Adipocyte (in vitro differentiated cells): ENCODE measurements around the gene TMEM134.
A peak's percentile ranks its signal among the peaks of the same experiment; 100 is the strongest.
"Not testable (repeated sequence)": the region's sequence is repeated elsewhere in the genome, so short reads cannot be mapped to it uniquely, and the experiment has no call there.

Experiments used
- DNase-seq: peaks from one replicate; pipeline ENCODE4 v3.0.0-alpha.2; 2015; ENCODE audit warnings: low read depth
- H3K27me3 ChIP-seq: replicated peaks from 2 replicates; pipeline ENCODE4 v1.7.0; 2013; ENCODE audit warnings: mild to moderate bottlenecking, low read length, moderate library complexity; ENCODE audit not compliant: control insufficient read depth, insufficient read depth
- H3K36me3 ChIP-seq: 2 replicates; pipeline ENCODE4 v1.7.0; 2013; ENCODE audit warnings: low read length, mild to moderate bottlenecking, moderate library complexity; ENCODE audit not compliant: control insufficient read depth, insufficient read depth, severe bottlenecking
- H3K4me1 ChIP-seq: 2 replicates; pipeline ENCODE4 v1.7.0; 2013; ENCODE audit warnings: mild to moderate bottlenecking, low read length, moderate library complexity; ENCODE audit not compliant: control insufficient read depth, insufficient read depth
- H3K4me3 ChIP-seq: 2 replicates; pipeline ENCODE4 v1.7.0; 2013; ENCODE audit warnings: mild to moderate bottlenecking, low read length, moderate library complexity
- H3K9ac ChIP-seq: 2 replicates; pipeline ENCODE4 v1.7.0; 2013; ENCODE audit warnings: mild to moderate bottlenecking, low read length, moderate library complexity
- H3K9me3 ChIP-seq: 2 replicates; pipeline ENCODE4 v1.7.0; 2013; ENCODE audit warnings: mild to moderate bottlenecking, low read length, moderate library complexity; ENCODE audit not compliant: control insufficient read depth

TMEM134 gene

GRCh38 chr11:67431346-67432249 is 37.5 kb downstream of the TMEM134 start:
- Histone ChIP-seq H3K9me3 (no peaks in the 10 kb centered on the region), H3K27me3 (no peaks in the 10 kb centered on the region), H3K9ac (no peak overlapping the region), H3K36me3 (peaks cover 46% of the 10 kb centered on the region), H3K4me3 (no peak overlapping the region), H3K4me1 (peaks cover 10% of the 10 kb centered on the region)
- DNase-seq = no peak

DNA sequence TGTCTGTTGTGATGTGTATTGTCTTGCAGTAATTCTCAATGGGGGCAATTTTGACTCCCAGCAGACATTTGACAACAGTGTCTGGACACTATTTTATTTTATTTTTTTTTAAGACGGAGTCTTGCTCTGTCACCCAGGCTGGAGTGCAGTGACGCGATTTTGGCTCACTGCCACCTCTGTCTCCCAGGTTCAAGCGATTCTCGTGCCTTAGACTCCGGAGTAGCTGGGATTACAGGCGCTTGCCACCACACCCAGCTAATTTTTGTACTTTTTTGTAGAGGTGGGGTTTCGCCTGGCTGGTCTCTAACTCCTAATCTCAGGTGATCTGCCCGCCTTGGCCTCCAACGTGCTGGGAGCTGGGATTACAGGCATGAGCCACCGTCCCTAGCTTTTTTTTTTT is 39.3 kb downstream of the TMEM134 start:
- no peak for DNase-seq
- H3K9ac ChIP-seq = no peak overlapping the region
- peaks cover 10% of the 10 kb centered on the region for H3K4me1 ChIP-seq
- no peaks in the 10 kb centered on the region for H3K9me3 ChIP-seq
- no peaks in the 10 kb centered on the region for H3K27me3 ChIP-seq
- H3K4me3 ChIP-seq = peak overlapping the region; percentile 100
- H3K36me3 ChIP-seq = peaks cover 37% of the 10 kb centered on the region

DNA sequence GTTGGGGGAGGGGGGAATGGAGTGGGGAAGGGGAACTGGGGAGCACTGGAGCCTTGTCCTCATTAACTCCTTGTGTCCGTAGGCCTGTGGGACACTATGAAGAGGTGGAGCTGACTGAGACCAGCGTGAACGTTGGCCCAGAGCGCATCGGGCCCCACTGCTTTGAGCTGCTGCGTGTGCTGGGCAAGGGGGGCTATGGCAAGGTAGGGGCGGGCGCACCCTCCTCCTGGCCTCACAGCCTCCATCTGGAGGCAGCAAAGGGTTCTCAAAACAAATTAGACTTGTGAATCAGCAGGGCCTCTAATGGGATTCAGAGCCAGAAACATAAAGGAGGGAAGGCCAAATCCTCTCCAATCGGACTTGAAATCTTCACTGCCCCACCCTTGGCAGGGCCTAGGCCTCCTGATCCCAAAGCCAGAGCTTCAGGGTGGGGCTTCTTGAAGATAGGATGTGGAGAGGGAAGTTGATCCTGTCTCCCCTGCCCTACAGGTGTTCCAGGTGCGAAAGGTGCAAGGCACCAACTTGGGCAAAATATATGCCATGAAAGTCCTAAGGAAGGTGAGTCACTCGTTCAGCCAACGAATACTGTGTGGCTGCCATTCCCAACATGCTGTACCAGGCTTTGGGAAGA is 39.9 kb downstream of the TMEM134 start:
- H3K4me3 ChIP-seq = peak overlapping the region; percentile 100
- peak overlapping the region; percentile 99 for H3K9ac ChIP-seq
- H3K27me3 ChIP-seq = no peaks in the 10 kb centered on the region
- H3K36me3 ChIP-seq = peaks cover 32% of the 10 kb centered on the region
- H3K9me3 ChIP-seq = no peaks in the 10 kb centered on the region
- DNase-seq = no peak
- H3K4me1 ChIP-seq = peaks cover 10% of the 10 kb centered on the region

- Histone ChIP-seq H3K9me3 (no peaks in the 10 kb centered on the region), H3K9ac (peak within 1 kb of the TSS; percentile 99), H3K4me1 (peaks cover 10% of the 10 kb centered on the region), H3K4me3 (peak within 1 kb of the TSS; percentile 100), H3K36me3 (peaks cover 23% of the 10 kb centered on the region), H3K27me3 (no peaks in the 10 kb centered on the region)
- peak; percentile 99 for DNase-seq
Observed at GRCh38 chr11:67428052-67429001, 40.7 kb downstream of the TMEM134 start, which contains the start of gene RPS6KB2. Gene RPS6KB2, plus strand, starts transcription at chr11:67428494. Its CDS starts 52 bp downstream, at chr11:67428546.

DNA sequence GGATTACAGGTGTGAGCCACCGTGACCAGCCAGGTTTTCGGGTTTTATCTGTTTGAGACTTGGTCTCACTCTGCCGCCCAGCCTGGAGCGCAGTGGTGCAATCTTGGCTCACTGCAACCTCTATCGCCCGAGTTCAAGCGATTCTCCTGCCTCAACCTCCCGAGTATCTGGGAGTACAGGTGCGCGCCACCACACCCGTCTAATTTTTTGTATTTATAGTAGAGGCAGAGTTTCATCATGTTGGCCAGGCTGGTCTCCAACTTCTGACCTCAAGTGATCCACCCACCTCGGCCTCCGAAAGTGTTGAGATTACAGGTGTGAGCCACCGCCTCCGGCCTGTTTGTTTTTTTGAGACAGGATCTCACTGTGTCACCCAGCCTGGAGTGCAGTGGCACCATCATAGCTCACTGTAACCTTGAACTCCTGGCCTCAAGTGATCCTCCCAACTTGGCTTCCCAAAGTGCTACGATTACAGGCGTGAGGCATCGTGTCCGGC is 41.6 kb downstream of the TMEM134 start:
- H3K9ac ChIP-seq = peak overlapping the region; percentile 99
- peaks cover 14% of the 10 kb centered on the region for H3K36me3 ChIP-seq
- H3K27me3 ChIP-seq, H3K4me1 ChIP-seq, DNase-seq, H3K9me3 ChIP-seq: not testable (repeated sequence)
- H3K4me3 ChIP-seq = peak overlapping the region; percentile 100

GRCh38 chr11:67423891-67424613 is 45.0 kb downstream of the TMEM134 start:
- no peaks in the 10 kb centered on the region for H3K36me3 ChIP-seq
- peaks cover 10% of the 10 kb centered on the region for H3K4me1 ChIP-seq
- H3K9me3 ChIP-seq = no peaks in the 10 kb centered on the region
- DNase-seq = no peak
- H3K4me3 ChIP-seq = no peak overlapping the region
- no peaks in the 10 kb centered on the region for H3K27me3 ChIP-seq
- H3K9ac ChIP-seq = no peak overlapping the region

DNA sequence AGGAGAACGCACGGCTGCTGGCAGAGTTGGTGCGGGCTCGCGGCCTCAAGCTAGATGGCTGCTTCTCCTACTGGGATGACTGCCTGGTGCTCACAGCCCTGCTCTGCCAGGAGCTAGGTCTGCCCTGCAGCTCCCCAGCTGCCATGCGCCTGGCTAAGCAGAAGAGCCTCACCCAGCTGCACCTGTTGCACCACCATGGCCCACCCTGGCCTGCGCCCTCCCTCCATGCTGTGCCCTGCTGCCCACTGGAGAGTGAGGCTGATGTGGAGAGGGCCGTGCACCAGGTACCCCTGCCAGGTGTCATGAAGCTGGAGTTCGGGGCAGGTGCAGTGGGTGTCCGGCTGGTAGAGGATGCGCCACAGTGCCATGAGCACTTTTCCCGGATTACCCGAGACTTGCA is 45.6 kb downstream of the TMEM134 start:
- H3K27me3 ChIP-seq = no peaks in the 10 kb centered on the region
- H3K4me3 ChIP-seq = no peak overlapping the region
- no peak for DNase-seq
- H3K9me3 ChIP-seq = no peaks in the 10 kb centered on the region
- H3K4me1 ChIP-seq = peaks cover 8% of the 10 kb centered on the region
- no peak overlapping the region for H3K9ac ChIP-seq
- H3K36me3 ChIP-seq = no peaks in the 10 kb centered on the region

DNA sequence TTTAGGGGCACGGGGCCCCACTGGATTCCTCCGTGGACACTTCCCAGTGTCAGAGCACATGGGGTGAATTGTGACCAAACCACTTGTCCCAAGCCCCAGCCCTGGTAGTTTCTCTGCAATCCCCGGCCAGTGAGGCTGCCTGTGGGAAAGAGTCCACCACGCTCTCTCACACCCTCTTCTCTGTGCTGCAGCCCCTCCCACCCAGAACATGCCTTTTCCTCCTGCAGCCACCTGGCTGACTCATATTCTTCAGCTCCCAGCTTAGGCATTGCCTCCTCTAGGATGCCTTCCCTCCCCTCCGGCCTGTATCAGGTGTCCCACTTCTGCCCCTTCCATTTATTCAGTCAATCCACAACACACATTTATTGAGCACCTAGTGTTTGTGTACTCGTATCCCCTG is 46.2 kb downstream of the TMEM134 start:
- no peak for DNase-seq
- Histone ChIP-seq H3K36me3 (no peaks in the 10 kb centered on the region), H3K4me1 (peaks cover 8% of the 10 kb centered on the region), H3K27me3 (no peaks in the 10 kb centered on the region), H3K4me3 (no peak overlapping the region), H3K9ac (no peak overlapping the region), H3K9me3 (no peaks in the 10 kb centered on the region)

DNA sequence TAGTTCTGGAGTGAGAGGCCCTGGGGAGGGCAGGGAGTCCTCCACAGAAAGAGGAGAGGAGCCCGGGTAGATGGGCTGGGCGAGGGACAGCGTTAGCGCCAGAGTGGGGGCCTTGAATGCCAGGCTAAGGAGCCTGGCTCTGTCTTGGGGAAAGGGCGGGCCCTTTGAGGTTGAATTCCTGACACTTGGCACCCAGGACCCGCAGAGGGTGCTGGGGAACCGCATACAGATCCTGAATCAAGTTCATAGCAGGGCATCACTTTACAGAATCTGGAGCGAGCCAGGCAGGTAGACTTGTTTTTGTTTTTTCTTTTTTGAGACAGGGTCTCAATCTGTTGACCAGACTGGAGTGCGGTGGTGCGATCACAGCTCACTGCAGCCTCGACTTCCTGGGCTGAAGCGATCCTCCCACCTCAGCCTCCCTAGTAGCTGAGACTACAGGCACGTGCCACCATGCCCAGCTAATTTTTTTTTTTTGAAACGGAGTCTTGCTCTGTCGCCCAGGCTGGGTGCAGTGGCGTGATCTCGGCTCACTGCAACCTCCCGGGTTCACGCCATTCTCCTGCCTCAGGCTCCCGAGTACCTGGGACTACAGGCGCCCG is 47.5 kb downstream of the TMEM134 start:
- no peak for DNase-seq
- no peak overlapping the region for H3K9ac ChIP-seq
- no peaks in the 10 kb centered on the region for H3K36me3 ChIP-seq
- peaks cover 4% of the 10 kb centered on the region for H3K4me1 ChIP-seq
- H3K27me3 ChIP-seq = no peaks in the 10 kb centered on the region
- H3K4me3 ChIP-seq = peak overlapping the region; percentile 41
- H3K9me3 ChIP-seq = no peaks in the 10 kb centered on the region
